Lung microvascular endothelial cell (primary cell): ENCODE results near the gene GLRX5. TPM values are rescaled to one million over a fixed set of nuclear protein-coding genes. Genes with fewer than 3 reads are reported as not detected.

ENCODE experiments used
- DNase-seq, 2 donors: peaks; one replicate each; pipeline versions ENCODE4 v3.0.0 to v3.0.0-alpha.2; 2010; ENCODE audit warnings: low read depth in 2 of 2
- total RNA-seq: library from RNA; depleted of rRNA; stranded (reverse); fragments of >200 nt; gene quantifications from 2 replicates; pipeline ENCODE4 v1.2.1, GENCODE V29; 2014

Gene GLRX5
- 31.8 and 32.9 TPM in 2 replicates for total RNA-seq

DNA sequence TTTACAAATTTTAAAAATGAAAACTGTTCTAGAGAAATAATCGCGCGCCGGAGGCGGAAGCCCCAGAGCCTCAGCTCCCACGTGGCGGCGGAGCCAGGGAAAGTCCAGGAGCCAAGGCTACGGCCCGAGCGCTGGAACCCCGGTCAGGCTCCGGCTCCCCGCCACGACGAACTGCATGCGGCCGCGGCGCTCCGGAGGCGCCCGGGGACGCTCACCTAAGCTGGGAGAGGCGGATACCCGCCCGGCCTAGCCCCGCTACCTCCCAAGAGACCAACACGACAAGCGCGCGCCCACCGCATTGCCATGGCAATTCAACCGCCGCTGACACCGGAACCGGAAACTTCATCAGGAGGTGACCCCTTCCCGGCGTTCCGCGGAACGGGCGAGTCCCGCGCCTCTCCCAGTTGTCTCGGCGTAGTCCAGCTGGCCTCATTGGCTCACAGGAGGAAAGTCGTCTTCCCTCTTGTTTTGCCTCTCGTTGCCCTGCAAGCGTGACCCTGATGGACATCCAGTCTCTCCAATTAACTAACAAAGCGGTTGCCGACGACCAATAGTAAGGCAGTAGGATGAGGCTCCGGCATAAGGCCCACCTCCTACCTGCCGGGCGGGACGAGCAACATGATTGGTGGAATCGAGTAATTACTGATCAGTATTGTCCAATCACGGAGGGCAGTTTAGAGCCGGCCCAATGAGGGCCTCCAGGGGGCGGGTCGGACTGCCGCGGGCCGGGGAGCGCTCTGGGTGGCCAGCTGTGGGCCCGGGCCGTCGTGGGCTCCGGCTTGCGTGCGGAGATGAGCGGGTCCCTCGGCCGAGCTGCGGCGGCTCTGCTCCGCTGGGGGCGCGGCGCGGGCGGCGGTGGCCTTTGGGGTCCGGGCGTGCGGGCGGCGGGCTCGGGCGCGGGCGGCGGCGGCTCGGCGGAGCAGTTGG lies at the start of gene GLRX5:
Gene GLRX5, plus strand, starts transcription at position 752 of the 927 bp plus-strand sequence. Its CDS starts 40 bp downstream, at position 792.
- peak; percentile 100 for DNase-seq

GRCh38 chr14:95485222-95485819 lies 49.5 kb upstream of the GLRX5 start:
- DNase-seq, result no peak

- no peak for DNase-seq
Measured at GRCh38 chr14:95486875-95487668, 47.8 kb upstream of the GLRX5 start.

- DNase-seq, result no peak
Measured at GRCh38 chr14:95487669-95488084, 47.2 kb upstream of the GLRX5 start.

- DNase-seq, result no peak
Measured at GRCh38 chr14:95488376-95489213, 46.3 kb upstream of the GLRX5 start.

DNA sequence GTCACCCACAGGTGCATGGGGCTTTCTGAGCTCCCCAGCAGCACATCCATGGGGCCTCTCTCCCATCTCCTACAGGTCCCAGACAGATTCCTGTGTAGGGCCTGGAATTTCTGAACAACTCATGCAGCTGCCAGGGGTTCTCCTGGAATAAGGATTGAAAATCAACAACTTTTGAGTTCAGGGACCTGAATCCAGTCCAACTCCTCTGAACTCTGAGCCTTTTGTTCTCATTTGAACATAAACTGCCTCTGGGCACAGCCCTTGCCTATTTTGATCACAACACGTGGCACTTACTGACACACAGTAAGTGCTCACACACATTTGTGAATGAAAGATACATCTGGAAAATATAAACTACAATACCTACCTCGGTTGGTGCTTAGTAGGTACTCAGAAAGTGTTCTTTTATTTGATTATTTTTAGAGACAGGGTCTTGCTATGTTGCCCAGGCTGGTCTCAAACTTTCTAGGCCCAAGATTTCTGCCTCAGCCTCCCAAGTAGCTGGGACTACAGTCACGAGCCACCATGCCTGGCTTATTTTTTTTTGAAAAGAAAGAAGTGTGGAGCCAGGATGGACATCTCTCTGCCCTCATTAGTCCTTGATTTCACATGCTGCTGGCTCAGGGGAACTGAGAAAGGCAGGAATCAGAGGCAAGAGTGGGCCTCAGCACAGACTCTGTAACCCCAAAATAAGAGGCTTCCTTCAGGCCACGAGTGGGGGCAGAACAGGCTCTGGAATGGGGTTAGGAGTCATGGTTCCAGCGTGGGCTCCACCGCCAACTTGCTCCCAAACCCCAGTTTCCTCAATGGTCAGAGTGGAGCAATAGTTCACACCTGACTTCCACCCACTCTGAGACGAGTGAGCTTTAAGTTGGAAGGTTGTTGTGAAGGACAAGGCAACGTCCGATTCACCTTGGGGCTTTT lies 45.4 kb upstream of the GLRX5 start:
- peak; percentile 22 to 75 for DNase-seq

GRCh38 chr14:95490138-95490509 lies 44.7 kb upstream of the GLRX5 start:
- DNase-seq, result no peak

GRCh38 chr14:95490727-95491451 lies 44.0 kb upstream of the GLRX5 start:
- DNase-seq, result peak in 1 of 2 donors; percentile 40

- DNase-seq, result no peak
Measured at GRCh38 chr14:95491936-95492608, 42.8 kb upstream of the GLRX5 start.

DNA sequence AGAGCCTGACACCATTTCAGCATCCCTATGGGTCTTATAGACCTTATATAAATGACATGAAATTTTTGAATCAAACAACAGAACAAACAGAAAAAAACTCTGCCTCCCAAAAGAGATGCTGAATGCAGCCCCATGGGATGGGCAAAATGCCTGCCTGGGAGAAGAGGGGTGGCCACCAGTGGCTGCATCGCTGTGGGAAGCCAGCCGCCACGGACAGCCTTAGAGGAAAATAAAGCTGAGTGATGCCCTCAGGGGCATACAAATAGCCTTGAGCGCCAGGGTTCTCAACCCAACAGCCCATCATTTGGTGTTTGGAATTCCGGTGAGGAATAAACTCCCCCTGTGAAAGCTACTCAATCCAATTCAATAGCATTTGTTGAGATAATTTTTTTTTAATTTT lies 41.3 kb upstream of the GLRX5 start:
- no peak for DNase-seq

- no peak for DNase-seq
Measured at GRCh38 chr14:95493976-95494375, 40.9 kb upstream of the GLRX5 start.

GRCh38 chr14:95494456-95494855 lies 40.4 kb upstream of the GLRX5 start:
- DNase-seq, result no peak

DNA sequence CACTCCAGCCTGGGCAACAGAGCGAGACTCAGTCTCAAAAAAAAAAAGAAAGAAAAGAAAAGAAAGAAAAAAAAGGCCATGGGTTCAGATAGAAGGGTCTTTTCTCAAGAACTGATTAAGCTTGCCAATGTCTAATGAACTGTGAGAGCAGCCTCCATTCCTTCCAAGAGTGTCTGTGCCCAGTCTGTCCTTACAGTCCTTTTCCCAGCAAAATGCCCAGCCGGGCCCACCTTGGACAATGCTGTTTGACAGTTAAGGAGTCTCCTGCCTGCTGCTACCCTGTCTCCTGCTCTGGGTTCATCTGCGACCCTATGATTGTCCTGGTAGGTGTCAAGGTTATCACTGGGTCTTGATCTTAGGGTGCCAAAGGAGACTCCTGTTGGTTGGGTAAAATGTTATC lies 39.8 kb upstream of the GLRX5 start:
- no peak for DNase-seq

- peak; percentile 33 to 73 for DNase-seq
Measured at GRCh38 chr14:95495538-95496025, 39.3 kb upstream of the GLRX5 start.

DNA sequence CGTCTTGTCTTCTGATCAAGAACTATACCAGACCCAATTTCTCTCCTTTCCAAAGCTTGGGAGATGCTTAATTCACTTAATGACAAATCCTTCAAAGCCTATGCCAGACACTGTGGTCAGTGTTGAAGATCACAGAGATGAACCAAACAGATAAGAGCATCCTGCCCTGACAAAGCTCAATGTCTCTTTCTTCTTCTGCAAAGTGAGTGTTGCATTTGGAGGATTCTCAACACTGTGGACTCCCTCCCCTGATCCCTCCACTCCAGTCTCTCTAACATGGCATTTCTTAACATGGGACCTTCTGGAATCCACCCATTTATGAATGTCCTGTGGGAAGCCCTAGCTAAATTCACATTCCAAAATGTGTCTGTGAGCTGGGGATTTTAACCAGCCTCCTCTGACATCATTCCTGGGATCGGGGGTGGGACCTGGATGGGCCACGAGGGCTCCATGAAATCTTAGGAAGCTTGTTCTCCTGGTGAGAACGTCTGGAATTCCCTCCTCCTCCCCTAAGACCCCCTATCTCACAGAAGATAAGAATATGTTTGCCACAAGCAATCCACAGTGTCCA lies 38.7 kb upstream of the GLRX5 start:
- DNase-seq, result no peak

- no peak for DNase-seq
Measured at GRCh38 chr14:95496690-95497259, 38.1 kb upstream of the GLRX5 start.

DNA sequence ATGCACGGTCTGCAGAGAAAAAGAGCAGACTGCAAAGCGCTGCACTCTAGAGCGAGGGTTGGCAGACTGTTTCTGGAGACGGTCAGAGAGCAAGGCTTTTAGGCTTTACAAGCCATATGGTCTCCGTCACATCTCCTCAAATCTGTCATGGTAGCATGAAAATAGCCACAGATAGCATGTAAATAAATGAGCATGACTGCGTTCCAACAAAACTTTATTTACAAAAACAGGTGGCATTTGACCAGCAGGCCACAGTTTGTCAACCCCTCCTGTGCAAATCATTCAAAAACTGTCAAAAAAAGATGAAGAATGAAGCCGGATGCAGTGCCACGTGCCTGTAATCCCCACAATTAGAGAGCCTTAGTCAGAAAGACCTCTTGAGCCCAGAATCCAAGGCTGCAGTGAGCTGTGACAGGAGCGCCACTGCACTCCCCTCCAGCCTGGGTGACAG lies 37.3 kb upstream of the GLRX5 start:
- no peak for DNase-seq
